ENCODE measurements around the gene NRBP1. TPM values are rescaled to one million over a fixed set of nuclear protein-coding genes. Genes with fewer than 3 reads are reported as not detected.

The NRBP1 gene
- total and polyA plus RNA-seq, 10 donors = 41.8 to 82.0 (median 62.7) TPM

DNA sequence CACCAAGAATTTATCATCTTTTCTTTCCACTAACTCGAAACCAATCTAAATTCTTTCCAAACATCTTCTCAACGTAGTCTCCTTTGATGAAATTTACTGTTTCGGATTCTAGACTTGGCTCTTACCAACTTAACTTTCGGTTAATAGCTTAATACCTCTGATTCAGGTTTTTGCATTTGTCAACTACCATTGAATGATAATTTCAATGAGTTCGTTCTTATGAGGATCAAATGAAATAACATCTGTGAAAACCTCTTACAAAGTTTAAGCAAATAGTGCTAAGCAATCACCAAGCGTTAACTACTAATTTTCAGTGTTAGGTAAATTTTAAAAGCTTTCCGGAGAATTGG, 593 bp upstream of the NRBP1 start:
- intact Hi-C loops (cut with DNase I; ENCODE audit: low total_unique reads) = no loop called here
- no peaks in the 10 kb centered on the region for H3K9me3 ChIP-seq
- H3K4me1 ChIP-seq = peaks cover 29 to 49% (median 43%) of the 10 kb centered on the region in 6 donors
- no peaks in the 10 kb centered on the region for H3K27me3 ChIP-seq (replicated peaks in 1 of 7)
- TF ChIP-seq POLR2AphosphoS5 (IDR thresholded peaks at IDR 0.05) = no peak
- no peak for DNase-seq
- peak overlapping the region; percentile 87 to 98 (median 94) for H3K4me3 ChIP-seq
- H3K36me3 ChIP-seq = peaks cover 0 to 5% (median 0%) of the 10 kb centered on the region in 6 donors
- 18 to 25% (median 21%) methylated on average over 7 of the region's 7 CpGs for WGBS, 5 donors
- peak overlapping the region; percentile 96 to 100 (median 99) for H3K27ac ChIP-seq

DNA sequence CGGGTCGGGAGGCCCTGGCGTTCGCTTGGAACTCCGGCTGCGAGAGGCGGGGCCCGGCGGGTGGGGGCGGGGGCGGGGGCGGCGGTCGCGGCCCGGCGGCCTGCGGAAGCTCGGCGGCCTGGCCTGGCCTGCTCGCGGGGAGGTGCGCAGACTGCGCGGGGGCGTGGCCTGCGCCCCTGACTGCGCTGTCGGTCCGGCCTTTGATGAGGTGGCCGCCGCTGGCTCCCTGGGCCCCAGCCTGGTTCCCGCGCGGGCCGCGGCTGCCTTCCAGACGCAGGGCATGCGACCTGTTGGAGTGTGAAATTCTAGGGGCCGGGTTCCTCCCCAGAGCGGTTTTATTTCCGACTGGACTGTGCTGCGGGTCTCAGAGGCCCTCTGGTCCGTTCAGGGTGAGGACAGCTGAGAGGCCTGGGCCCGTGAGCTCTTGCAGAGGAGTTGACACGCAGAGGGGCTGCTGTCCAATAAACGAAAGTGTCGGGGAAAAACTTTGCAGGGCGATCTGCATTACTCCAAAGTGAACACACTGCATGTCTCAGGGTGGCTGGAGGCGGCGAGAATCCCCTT, 629 bp downstream of the NRBP1 start:
- Histone ChIP-seq H3K9me3 (no peaks in the 10 kb centered on the region), H3K27ac (peak overlapping the region; percentile 96 to 100 (median 99)), H3K4me3 (peak overlapping the region; percentile 87 to 98 (median 94)), H3K27me3 (replicated peaks in 1 of 7) (no peaks in the 10 kb centered on the region), H3K36me3 (peaks cover 6 to 17% (median 10%) of the 10 kb centered on the region in 6 donors), H3K4me1 (peaks cover 29 to 53% (median 43%) of the 10 kb centered on the region in 6 donors)
- intact Hi-C loops (cut with DNase I; ENCODE audit: low total_unique reads) = no loop called here
- TF ChIP-seq, protein P1, sequence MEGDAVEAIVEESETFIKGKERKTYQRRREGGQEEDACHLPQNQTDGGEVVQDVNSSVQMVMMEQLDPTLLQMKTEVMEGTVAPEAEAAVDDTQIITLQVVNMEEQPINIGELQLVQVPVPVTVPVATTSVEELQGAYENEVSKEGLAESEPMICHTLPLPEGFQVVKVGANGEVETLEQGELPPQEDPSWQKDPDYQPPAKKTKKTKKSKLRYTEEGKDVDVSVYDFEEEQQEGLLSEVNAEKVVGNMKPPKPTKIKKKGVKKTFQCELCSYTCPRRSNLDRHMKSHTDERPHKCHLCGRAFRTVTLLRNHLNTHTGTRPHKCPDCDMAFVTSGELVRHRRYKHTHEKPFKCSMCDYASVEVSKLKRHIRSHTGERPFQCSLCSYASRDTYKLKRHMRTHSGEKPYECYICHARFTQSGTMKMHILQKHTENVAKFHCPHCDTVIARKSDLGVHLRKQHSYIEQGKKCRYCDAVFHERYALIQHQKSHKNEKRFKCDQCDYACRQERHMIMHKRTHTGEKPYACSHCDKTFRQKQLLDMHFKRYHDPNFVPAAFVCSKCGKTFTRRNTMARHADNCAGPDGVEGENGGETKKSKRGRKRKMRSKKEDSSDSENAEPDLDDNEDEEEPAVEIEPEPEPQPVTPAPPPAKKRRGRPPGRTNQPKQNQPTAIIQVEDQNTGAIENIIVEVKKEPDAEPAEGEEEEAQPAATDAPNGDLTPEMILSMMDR (IDR thresholded peaks at IDR 0.05 in 8 of 11, conservative IDR thresholded peaks at IDR 0.05 in 3 of 11) = peak in 1 of 11 experiments; percentile 4
- no peak for TF ChIP-seq POLR2A (IDR thresholded peaks at IDR 0.05)
- DNase-seq = peak; percentile 97
- 0 to 1% (median 1%) methylated on average over 14 to 51 of the region's 51 CpGs for WGBS, 5 donors

DNA sequence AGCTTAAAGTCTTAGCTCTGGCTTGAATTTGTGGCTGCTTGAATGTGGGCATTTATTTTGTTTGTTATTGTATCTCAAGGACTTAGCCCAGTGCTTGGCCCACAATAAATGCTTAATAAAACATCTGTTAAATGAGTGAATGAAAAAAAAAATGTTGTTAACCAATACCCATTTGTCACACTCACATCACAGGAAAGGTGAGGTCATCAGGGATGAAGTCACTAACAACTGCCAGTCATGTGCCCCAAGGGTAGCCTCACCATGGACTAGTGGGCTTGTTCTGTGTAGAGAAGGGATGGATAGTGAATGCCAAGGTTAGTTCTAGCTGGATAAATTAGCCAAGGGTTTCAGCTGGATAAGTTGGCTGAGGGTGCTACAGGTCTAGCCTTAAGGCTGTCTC, 3.0 kb downstream of the NRBP1 start:
- Histone ChIP-seq H3K27me3 (replicated peaks in 1 of 7) (no peaks in the 10 kb centered on the region), H3K4me1 (peaks cover 29 to 53% (median 43%) of the 10 kb centered on the region in 6 donors), H3K9me3 (no peaks in the 10 kb centered on the region), H3K27ac (peak overlapping the region in 2 of 8 donors; percentile 99 to 100), H3K4me3 (no peak overlapping the region), H3K36me3 (peaks cover 12 to 41% (median 34%) of the 10 kb centered on the region in 6 donors)
- no peak for DNase-seq
- intact Hi-C loops (cut with DNase I; ENCODE audit: low total_unique reads) = no loop called here
- TF ChIP-seq POLR2AphosphoS5 (IDR thresholded peaks at IDR 0.05) (no peak), POLR2A (IDR thresholded peaks at IDR 0.05) (no peak)
- TF ChIP-seq, protein P1 (IDR thresholded peaks at IDR 0.05 in 8 of 11, conservative IDR thresholded peaks at IDR 0.05 in 3 of 11) = no peak

DNA sequence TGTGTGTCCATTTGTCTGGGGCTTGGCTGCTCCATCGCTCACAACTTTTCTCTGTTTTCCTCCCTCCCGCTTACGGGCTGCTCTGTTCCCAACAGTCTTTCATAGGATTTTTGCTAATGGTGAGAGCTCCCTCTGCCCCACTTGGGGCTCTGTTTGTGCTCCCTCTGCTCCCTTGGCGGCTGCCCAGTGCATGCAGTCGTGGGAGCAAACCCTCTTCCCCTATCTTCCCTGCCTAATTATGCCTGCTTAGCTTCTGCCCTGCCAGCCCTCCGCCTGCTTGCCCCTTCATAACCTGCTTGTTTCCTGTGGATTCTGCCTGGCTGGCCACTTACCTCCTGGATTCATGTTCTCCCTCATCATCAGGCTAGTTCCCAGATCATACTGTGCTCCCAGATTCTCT, 7.2 kb downstream of the NRBP1 start:
- DNase-seq = no peak
- no peak overlapping the region for H3K27ac ChIP-seq
- WGBS, 5 donors = 92 to 98% (median 95%) methylated on average over 6 of the region's 6 CpGs
- H3K4me3 ChIP-seq = no peak overlapping the region
- TF ChIP-seq, protein P1 (IDR thresholded peaks at IDR 0.05 in 8 of 11, conservative IDR thresholded peaks at IDR 0.05 in 3 of 11) = no peak
- TF ChIP-seq POLR2A (IDR thresholded peaks at IDR 0.05) (no peak), POLR2AphosphoS5 (IDR thresholded peaks at IDR 0.05) (no peak)
- no peaks in the 10 kb centered on the region for H3K27me3 ChIP-seq (replicated peaks in 1 of 7)
- intact Hi-C loops (cut with DNase I; ENCODE audit: low total_unique reads) = no loop called here
- H3K36me3 ChIP-seq = peaks cover 18 to 83% (median 76%) of the 10 kb centered on the region in 6 donors
- H3K9me3 ChIP-seq = no peaks in the 10 kb centered on the region
- H3K4me1 ChIP-seq = peaks cover 11 to 28% (median 21%) of the 10 kb centered on the region in 6 donors

All from spleen (tissue), 11 donors.